ENCODE measurements around the gene ATMIN. TPM values are rescaled to one million over a fixed set of nuclear protein-coding genes. Genes with fewer than 3 reads are reported as not detected.

Gene ATMIN
- total RNA-seq, 1 experiment from 2014 or later: 54.5 TPM

- peaks cover 18% of the 10 kb centered on the region for H3K36me3 Mint-ChIP-seq (ENCODE audit: insufficient read depth, unreplicated experiment)
- H3K4me1 ChIP-seq: peaks cover 50% of the 10 kb centered on the region
- BruUV-seq (replicated peaks): TSS peak; percentile 39
- peaks cover 62% of the 10 kb centered on the region for H3K4me1 Mint-ChIP-seq (ENCODE audit: low read depth, unreplicated experiment)
- H3K27me3 Mint-ChIP-seq (ENCODE audit: insufficient read depth, unreplicated experiment): no peaks in the 10 kb centered on the region
- ChIA-PET CTCF (interaction anchor here (1.0 to 1.6 kb wide), 4 partner anchors 12 to 44 kb away, joined by 3 to 12 read pairs (median 5); partner anchors contain the start of gene ATMIN), POLR2A (interaction anchor here (0.6 to 1.3 kb wide), 3 partner anchors 12 to 453 kb away, joined by 4 to 8 read pairs (median 4); partner anchors contain the start of gene C16orf46)
- intact Hi-C loops (cut with micrococcal nuclease; ENCODE audit: unreplicated experiment): loop anchor here (1.0 kb wide), 2 partner anchors 14 to 18 kb away; partner anchors contain the start of gene CMC2
- no peaks in the 10 kb centered on the region for H3K9me3 ChIP-seq
- H3K9me3 Mint-ChIP-seq (ENCODE audit: unreplicated experiment): no peaks in the 10 kb centered on the region
- no peak for TF ChIP-seq CTCF (IDR thresholded peaks at IDR 0.05; ENCODE audit: insufficient read depth in 1 of 2, low read depth in 1 of 2, low read length in 1 of 2, severe bottlenecking in 1 of 2, unreplicated experiment in 1 of 2)
- no peak overlapping the region for H3K4me3 ChIP-seq (ENCODE audit: low read depth, low read length)
- no peaks in the 10 kb centered on the region for H3K27me3 ChIP-seq (replicated peaks; ENCODE audit: control insufficient read depth, insufficient read depth, low read length)
- peak overlapping the region; percentile 62 for H3K4me3 Mint-ChIP-seq (ENCODE audit: unreplicated experiment)
- no peak for DNase-seq
- H3K36me3 ChIP-seq (ENCODE audit: control insufficient read depth, insufficient read depth, low read length): 0 out of 2 replicates have a peak, but pooled peaks cover 1% of the 10 kb centered on the region
- H3K27ac Mint-ChIP-seq (ENCODE audit: unreplicated experiment): peak overlapping the region; percentile 91
Observed at GRCh38 chr16:80992676-80993293, 42.9 kb upstream of the ATMIN start.

- DNase-seq: peak; percentile 81 to 84
- Histone ChIP-seq H3K4me1 (peaks cover 52% of the 10 kb centered on the region), H3K27me3 (replicated peaks; ENCODE audit: control insufficient read depth, insufficient read depth, low read length) (no peaks in the 10 kb centered on the region), H3K4me3 (ENCODE audit: low read depth, low read length) (no peak overlapping the region), H3K36me3 (ENCODE audit: control insufficient read depth, insufficient read depth, low read length) (0 out of 2 replicates have a peak, but pooled peaks cover 1% of the 10 kb centered on the region), H3K9me3 (no peaks in the 10 kb centered on the region)
- CTCF ChIA-PET: interaction anchor here (1.0 to 1.6 kb wide), 4 partner anchors 11 to 44 kb away, joined by 3 to 12 read pairs (median 5); partner anchors contain the start of gene ATMIN
- Mint-ChIP-seq H3K36me3 (ENCODE audit: insufficient read depth, unreplicated experiment) (peaks cover 18% of the 10 kb centered on the region), H3K27ac (ENCODE audit: unreplicated experiment) (peak overlapping the region; percentile 91), H3K4me1 (ENCODE audit: low read depth, unreplicated experiment) (peaks cover 62% of the 10 kb centered on the region), H3K27me3 (ENCODE audit: insufficient read depth, unreplicated experiment) (no peaks in the 10 kb centered on the region), H3K4me3 (ENCODE audit: unreplicated experiment) (peak overlapping the region; percentile 62), H3K9me3 (ENCODE audit: unreplicated experiment) (no peaks in the 10 kb centered on the region)
- intact Hi-C loops (cut with micrococcal nuclease; ENCODE audit: unreplicated experiment): loop anchor here (1.0 kb wide), 2 partner anchors 13 to 19 kb away; partner anchors contain the start of gene CMC2
- POLR2A ChIA-PET: interaction anchor here (0.6 to 1.3 kb wide), 4 partner anchors 11 to 453 kb away, joined by 3 to 8 read pairs (median 4); partner anchors contain the start of genes C16orf46, CENPN and CMC2
- no peak for TF ChIP-seq CTCF (IDR thresholded peaks at IDR 0.05; ENCODE audit: insufficient read depth in 1 of 2, low read depth in 1 of 2, low read length in 1 of 2, severe bottlenecking in 1 of 2, unreplicated experiment in 1 of 2)
- no TSS peak for BruUV-seq (replicated peaks)
Observed at GRCh38 chr16:80993307-80993706, 42.3 kb upstream of the ATMIN start.

GRCh38 chr16:80993834-80994233 lies 41.8 kb upstream of the ATMIN start:
- CTCF ChIA-PET: interaction anchor here (0.7 to 1.6 kb wide), 4 partner anchors 11 to 1373 kb away, joined by 3 to 12 read pairs (median 8); partner anchors contain the start of gene ATMIN
- Mint-ChIP-seq H3K4me1 (ENCODE audit: low read depth, unreplicated experiment) (peaks cover 67% of the 10 kb centered on the region), H3K9me3 (ENCODE audit: unreplicated experiment) (no peaks in the 10 kb centered on the region), H3K27me3 (ENCODE audit: insufficient read depth, unreplicated experiment) (no peaks in the 10 kb centered on the region), H3K4me3 (ENCODE audit: unreplicated experiment) (peak overlapping the region; percentile 62), H3K36me3 (ENCODE audit: insufficient read depth, unreplicated experiment) (peaks cover 19% of the 10 kb centered on the region), H3K27ac (ENCODE audit: unreplicated experiment) (peak overlapping the region; percentile 91)
- BruUV-seq (replicated peaks): TSS peak; percentile 90
- no peak overlapping the region for H3K4me3 ChIP-seq (ENCODE audit: low read depth, low read length)
- 0 out of 2 replicates have a peak, but pooled peaks cover 1% of the 10 kb centered on the region for H3K36me3 ChIP-seq (ENCODE audit: control insufficient read depth, insufficient read depth, low read length)
- no peak for DNase-seq
- intact Hi-C loops (cut with micrococcal nuclease; ENCODE audit: unreplicated experiment): loop anchor here (1.0 kb wide), 2 partner anchors 12 to 20 kb away; partner anchors contain the start of gene CMC2
- no peaks in the 10 kb centered on the region for H3K27me3 ChIP-seq (replicated peaks; ENCODE audit: control insufficient read depth, insufficient read depth, low read length)
- TF ChIP-seq CTCF (IDR thresholded peaks at IDR 0.05; ENCODE audit: insufficient read depth in 1 of 2, low read depth in 1 of 2, low read length in 1 of 2, severe bottlenecking in 1 of 2, unreplicated experiment in 1 of 2): no peak
- POLR2A ChIA-PET: interaction anchor here (0.5 to 1.3 kb wide), 4 partner anchors 8 to 83 kb away, joined by 3 to 4 read pairs (median 4); partner anchors contain the start of genes C16orf46, CENPN and CMC2
- peaks cover 56% of the 10 kb centered on the region for H3K4me1 ChIP-seq
- H3K9me3 ChIP-seq: no peaks in the 10 kb centered on the region

Measured in Caco-2 (cell line).